GM19397 (cell line): ENCODE measurements around the gene HECW1.
"Not testable (repeated sequence)": the region's sequence is repeated elsewhere in the genome, so short reads cannot be mapped to it uniquely, and the experiment has no call there.

Source experiments
- ATAC-seq: cut with Tn5 transposase; IDR thresholded peaks from one replicate; pipeline ENCODE4 v1.9.1; 2021; ENCODE audit warnings: mild to moderate bottlenecking, moderate library complexity; ENCODE audit not compliant: unreplicated experiment

HECW1 gene

DNA sequence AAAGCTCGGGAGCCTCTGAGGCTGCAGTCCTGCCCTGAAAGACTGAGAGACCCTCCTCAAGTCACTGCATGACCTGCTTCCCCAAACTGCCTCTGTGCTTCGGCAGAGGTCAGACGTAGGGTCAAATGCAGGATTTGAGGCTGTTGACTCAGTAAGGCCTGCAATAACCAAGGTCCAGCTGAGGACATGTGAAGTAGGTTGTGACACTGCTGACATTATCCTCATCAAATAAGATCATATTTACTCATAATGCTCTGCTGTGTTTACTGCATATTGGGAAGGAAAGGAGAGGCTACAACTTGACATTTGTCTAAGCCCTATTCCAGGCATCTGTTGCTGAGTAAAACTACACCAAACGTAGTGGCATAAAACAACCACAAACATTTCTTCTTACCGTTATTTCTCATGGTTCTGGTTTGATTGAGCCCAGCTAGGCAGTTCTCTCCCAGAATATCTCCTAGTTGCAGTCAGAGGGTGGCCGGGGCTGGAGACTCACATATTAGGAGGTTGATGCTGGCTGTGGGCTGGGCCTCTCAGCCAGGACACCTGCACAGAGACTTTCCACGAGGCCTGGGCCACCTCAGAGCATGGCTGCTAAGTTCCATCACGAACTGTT lies 348.4 kb downstream of the HECW1 start:
- ATAC-seq = no peak

DNA sequence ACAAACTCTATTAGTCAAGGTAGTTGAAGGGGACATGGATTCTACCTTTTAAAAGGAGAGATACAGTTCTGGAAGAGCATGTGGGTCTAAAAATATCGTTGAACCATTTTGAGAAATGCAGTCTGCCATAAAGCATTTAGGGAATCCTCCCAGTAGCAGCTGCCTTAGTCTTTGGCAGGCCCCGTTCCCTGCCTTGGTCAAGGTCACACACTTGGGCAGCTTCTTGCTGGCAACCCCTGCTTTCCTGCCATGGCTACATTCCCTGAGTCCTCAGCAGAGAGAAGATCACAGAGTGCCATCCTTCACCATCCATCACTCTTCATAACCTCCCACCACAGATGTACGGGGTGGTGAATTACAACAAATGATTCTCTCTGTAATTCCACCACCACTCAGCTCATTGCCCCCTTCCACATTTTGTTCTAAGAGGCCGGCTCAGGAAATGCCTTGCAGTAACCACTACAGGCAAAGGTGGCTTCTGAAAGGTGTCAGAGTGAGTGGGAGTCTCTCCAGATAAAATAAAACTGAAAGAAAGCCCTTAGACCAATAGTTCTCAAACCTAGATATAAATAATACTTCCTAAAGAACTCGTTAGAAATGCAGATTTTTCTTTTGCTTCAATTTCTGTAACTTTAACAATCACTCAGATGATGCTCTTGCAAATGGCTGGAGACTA lies 349.0 kb downstream of the HECW1 start:
- no peak for ATAC-seq

DNA sequence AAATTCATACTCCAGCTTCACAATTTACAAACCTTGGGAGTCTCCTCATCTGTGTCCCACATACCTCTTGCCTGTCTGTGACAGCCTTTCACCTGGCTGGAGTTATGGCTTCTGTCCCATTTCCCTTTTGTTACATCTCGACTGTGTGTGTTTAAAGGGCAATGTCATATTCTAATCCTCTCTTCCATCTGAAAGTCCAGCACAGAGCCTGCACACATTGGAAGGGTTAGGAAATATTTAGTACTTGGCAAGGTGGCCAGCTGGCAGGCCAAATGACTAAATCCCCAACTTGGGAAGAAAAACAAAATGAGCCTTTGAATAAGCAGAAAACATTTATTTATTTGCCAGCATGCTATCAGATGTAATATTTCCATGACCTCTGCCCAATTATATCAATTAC lies 350.4 kb downstream of the HECW1 start:
- no peak for ATAC-seq

DNA sequence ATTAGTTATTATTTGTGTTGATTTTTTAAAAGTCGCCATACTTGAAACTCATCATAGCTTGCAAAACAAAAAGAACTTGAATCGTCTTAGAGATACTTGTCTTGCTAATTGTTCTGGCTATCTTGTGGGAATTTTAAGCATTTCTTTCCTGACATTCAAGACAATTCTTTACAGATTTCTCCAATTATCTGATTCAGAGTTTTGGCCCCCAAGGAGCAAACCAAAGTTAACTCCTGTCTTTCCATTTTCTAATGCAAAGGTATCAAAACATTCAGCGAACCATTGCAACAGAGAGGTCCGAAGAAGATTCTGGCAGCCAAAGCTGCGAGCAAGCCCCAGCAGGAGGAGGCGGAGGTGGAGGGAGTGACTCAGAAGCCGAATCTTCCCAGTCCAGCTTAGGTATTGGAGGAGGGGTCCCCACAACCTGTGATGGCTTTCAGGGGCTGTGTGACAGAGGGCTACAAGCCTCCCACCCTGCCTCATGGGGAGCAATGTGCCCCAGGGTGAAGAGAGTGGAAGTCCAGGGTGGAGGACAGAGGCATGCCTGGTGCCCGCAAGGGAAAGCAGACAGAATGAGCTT lies 351.0 kb downstream of the HECW1 start:
- no peak for ATAC-seq

DNA sequence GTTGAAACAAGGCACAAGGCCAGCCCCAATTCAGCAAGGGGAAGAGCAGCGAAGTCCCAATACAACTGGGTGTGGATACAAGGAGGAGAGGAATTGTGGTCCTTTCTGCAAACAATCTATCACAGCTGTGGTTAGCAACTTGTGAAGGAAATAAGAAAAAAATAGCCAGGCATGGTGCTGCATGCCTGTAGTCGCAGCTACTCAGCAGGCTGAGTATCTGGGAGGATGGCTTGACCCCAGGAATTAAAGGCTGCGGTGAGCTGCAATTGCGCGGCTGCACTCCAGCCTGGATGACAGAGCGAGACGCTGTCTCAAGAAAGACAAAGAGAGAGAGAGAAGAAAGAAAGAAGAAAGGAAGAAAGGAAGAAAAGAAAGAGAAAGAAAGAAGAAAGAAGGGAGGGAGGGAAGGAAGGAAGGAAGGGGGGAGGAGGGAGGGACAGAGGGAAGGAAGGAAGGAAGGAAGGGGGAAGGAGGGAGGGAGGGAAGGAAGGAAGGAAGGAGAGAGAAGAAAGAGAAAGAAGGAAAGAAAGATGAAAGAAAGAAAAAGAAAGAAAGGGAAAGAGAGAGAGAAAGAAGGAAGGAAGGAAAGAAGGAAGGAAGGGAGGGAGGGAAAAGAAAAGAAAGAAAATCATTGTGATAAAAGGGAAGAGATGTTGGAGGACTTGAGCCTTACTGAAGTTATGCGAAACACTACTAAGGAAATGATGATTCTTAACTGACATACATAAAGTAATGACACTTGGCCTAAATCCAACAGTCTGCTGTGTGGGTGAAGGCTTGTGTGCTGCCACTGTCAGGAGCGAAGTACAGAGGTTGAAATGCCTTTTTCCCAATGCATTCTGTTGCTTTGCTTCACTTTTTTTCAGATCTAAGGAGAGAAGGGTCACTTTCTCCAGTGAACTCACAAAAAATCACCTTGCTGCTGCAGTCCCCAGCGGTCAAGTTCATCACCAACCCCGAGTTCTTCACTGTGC lies 353.4 kb downstream of the HECW1 start:
- no peak for ATAC-seq

DNA sequence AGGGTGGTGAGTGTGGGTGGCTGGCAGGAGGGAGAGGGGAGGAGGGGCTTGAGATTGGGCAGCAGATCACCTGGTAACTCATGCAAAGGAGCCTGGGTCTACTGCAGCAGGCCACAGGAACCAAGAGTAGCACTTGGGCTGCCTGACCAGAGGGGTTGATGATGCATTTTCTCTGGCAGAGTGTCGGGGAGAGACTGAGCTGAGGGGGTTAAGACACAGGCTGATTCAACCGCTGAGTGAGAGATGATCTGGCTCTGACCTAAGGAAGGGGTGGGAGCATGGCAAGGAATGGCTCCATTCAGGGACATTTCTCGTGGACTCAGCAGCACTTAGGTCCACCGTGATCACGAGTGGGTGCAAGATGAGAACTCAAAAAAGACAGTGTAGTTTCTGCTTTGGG lies 355.0 kb downstream of the HECW1 start:
- no peak for ATAC-seq

DNA sequence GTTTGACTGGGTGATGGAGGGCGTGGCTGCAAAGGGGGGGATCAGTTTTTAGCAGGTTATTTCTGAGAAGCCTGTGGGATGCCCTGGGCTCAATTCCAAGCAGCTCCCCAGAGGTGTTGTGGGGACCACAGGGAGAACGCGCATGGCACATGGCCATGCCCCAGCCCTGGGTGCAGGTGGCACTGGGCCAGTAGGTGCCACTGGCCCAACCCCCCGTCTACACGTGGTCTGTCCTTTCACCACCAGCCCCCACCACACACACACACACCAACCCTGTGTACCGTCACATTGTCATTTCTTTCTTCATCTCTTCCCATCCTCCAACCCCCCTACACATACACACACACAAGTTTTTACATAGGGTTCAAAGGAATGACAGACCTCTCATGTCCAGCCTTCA lies 355.4 kb downstream of the HECW1 start:
- no peak for ATAC-seq

DNA sequence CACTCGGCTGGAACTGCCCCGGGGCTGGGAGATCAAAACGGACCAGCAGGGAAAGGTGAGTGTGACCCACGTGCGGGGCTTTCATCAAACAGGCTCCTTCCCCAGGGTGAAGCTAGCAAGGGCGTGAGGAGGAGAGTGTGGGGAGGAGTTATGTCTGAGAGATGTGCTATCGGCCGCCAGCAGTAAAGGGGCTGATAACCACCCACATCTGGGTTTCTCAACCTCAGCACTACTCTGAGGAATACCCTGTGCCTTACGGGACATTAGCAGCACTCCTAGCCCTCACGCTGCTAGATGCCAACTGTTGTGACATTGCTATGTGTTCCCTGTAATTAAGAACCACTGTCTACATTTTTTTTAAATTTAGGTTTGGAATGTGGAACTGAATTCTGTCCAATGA lies 356.6 kb downstream of the HECW1 start:
- ATAC-seq = no peak

DNA sequence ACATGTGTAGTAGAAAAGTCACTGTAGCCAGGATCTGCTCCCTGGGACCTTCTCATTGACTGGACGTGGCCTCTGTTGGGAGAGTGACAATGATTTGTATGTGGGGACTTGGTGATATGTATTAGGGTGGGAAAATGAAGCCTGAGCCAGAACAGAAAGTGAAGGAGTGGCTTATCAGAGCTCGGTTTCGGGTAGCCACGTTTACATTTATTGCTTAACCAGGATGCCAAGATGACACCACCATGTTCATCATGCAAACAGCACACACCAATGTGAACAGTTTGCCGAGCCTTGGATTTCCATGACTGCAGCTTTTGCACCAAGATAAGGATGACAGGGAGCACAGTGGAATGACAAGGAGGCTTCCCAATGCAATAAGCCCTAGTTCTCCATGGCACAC lies 357.7 kb downstream of the HECW1 start:
- ATAC-seq = no peak

DNA sequence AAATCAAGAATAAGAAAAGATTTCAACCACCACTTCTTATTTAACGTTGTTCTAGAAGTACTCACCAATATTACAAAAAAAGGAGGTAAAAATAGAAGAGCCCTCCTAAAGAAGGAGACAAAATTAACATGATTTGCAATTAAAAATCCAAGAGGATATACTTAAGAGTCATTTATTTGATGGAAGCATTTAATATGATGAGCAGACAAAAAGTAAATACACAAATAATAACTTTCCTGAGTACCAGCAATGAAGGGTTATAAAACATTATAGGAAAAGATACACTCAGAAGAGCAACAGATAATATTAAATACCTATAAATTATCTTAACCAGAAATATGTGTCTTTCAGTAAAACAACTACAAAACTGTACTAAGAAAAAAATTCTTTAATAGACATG lies 363.5 kb downstream of the HECW1 start:
- ATAC-seq = no peak

DNA sequence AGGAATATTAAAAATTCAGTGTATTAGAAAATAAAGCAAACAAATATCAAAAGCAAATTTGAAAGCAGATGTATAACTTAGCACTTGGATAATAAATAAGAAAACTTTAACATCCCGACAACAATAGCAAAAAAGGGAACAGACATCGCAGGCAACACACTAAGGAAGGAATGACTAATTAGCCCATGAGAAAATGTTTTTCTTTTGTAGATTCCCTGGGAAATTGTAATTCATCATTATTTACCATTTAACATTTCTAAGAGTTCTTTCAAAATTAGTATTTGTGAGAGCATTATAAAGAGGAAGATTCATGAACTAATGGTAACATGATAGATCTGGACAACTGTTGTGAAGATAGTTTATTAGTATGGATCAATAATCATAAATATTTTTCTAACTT lies 364.4 kb downstream of the HECW1 start:
- no peak for ATAC-seq

DNA sequence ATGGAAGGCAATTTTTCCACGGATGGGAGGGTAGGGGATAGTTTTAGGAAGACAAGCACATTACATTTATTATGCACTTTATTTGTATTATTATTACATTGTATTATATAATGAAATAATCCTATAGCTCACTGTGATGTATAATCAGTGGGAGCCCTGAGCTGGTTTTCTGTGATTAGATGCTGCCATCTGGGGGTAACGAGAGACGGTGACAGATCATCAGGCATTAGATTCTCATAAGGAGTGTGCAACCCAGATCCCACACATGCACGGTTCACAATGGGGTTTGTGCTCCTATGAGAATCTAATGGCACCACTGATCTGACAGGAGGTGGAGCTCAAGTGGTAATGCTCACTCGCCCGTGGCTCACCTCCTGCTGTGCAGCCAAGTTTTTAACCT lies 366.6 kb downstream of the HECW1 start:
- no peak for ATAC-seq

DNA sequence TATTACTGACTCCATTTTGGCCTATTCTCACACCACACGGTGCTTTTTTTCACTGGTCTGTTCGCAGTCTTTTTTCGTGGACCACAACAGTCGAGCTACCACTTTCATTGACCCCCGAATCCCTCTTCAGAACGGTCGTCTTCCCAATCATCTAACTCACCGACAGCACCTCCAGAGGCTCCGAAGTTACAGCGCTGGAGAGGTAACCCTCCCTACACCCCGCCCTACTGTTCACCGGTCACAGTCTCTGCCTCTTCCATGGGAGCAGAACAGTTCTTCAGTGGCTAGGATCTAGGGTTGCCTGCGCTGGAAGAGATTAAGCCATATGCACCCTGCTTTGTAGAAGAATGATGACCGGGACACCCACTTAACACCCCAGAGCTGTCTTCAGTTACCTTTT lies 367.1 kb downstream of the HECW1 start:
- ATAC-seq = no peak

DNA sequence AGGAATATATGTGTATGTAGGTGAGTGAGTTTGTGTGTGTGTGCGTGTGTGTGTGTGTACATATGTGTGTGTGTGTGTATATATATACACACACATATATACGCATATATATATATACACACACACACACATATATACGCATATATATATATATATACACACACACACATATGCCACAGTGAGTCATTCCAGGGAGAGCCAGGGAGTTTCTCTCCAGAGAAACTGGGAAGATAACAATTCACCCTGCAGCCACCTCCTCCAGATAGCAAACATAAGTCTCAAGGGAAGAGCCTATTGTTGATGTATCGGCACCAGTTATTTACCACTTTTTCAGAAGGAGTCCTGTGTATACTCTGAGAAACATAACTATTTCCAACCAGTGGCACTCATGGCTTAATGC lies 368.1 kb downstream of the HECW1 start:
- no peak for ATAC-seq

DNA sequence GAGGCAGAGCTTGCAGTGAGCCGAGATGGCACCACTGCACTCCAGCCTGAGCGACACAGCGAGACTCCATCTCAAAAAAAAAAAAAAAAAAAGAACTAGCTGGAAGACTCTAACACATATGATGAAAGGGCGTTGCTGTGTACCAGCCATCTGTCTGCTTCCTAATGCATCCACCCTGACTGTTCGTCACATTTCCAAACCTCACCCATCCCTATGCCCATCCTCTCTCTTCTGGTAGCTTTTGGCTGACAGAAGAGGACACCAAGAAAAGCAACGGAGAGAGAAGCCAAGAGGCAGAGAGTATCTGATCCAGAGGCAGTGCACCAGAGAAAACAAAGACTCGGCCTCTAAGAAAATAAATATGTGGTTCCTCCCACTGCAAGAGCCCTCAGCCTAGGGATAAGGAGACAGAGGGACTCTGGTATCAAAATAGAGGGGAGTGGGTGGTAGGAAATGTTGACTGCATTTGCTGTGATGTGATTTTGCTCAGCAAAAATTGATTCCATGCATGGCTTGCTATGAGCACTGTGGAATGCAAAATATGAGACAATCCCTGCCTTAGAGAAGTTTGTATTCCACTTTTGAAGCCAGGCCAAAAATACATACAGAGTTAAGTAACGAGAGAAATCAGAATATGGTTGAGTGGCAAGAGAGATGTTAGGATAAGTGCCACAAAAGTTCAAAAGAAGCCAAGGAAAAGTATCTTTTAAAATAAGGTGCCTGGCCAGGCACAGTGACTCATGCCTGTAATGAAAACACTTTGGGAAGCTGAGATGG lies 369.6 kb downstream of the HECW1 start:
- ATAC-seq = no peak

DNA sequence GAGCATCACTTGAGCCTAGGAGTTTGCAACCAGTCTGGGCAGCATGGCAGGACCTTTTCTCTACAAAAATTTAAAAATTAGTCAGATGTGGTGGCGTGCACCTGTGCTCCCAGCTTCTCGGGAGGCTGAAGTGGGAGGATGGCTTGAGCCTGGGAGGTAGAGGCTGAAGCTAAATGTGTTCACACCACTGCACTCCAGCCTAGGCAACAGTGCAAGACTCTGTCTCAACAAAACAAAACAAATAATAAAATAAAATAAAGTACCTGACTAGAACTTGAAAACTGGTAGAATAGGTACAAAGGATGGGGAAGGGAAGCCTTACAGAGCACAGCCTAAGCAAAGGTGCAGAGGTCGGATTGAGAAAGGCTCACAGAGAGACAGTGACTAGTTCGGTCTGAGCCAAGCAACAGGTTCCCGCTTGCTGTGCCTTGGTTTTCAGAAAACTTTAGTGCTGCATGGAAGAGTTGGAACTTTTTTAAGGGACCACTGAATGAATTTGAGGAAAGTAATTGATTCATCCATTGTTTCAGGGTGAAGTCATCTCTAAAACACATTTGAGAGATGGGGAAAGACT lies 370.3 kb downstream of the HECW1 start:
- ATAC-seq = no peak

DNA sequence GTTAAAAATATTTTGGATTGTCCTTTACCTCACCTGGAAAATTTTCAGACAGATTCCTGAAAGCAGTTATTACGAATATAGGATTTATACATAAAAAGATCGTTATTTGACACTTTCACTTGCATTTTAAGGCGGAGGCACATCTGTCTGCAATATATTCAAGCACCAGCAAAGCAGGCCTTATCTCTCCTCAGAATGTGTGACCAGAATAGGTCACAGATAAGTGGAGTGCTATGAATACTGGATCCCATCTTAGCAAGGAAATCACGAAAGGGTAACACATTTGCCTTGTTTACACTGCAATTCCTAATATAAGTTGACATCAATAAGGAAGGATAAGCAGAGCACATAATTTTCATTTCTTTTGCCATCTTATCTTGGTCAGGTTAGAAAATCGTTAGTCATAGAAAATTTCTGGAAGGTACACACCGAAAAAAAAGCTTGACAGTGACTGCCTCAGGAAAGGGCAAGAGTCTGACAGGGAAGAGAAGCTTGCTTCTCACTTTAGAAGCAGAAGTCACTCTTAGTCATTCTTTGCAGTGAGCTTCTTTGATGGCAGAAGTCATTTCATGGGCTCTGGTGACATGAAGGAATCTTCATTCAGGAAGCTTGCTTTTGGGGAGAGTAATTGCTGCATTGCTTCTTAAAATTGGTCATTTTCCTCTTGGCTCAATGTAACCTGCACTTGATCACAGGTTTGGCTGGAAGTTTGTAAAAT lies 372.4 kb downstream of the HECW1 start:
- ATAC-seq = no peak

DNA sequence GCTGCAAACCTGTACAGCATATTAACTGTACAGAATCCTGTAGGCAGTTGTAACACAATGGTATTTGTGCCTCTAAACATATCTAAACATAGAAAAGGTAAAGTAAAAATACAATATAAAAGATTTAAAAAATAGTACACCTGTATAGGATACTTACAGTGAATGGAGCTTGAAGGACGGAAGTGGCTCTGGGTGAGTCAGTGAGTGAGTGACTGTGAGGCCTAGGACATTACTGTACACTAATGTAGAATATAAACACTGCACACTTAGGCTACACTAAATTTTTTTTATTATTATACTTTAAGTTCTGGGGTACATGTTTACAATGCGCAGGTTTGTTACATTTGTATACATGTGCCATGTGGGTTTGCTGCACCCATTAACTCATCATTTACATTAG lies 373.1 kb downstream of the HECW1 start:
- ATAC-seq = no peak

DNA sequence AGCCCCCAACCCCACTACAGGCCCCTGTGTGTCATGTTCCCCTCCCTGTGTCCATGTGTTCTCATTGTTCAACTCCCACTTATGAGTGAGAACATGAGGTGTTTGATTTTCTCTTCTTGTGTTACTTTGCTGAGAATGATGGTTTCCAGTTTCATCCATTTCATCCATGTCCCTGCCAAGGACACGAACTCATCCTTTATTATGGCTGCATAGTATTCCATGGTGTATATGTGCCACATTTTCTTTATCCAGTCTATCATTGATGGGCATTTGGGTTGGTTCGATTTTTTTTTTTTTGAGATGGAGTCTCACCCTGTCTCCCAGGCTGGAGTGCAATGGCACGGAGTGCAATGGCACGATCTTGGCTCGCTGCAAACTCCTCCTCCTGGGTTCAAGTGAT lies 373.6 kb downstream of the HECW1 start:
- not testable (repeated sequence) for ATAC-seq

DNA sequence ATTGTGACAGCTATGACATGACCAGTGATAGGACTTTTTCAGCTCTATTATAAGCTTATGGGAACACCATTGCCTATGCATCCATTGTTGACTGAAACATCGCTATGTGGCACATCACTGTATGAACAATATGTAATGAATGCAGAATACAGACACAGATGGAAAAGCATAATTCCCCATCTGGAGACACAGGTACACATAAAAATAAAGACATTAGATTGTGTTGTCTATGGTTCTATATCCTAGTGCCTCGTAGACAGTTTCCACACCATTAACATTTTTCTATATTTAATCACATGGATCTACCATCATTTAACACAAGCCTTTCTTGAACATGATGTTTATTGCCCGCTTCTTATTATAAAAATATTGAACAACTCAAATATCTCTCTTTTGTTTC lies 374.2 kb downstream of the HECW1 start:
- ATAC-seq = no peak
